Large intestine (tissue), 3 donors: ENCODE measurements around the gene STEAP3. TPM values are rescaled to one million over a fixed set of nuclear protein-coding genes. Genes with fewer than 3 reads are reported as not detected.
"Not testable (repeated sequence)": the region's sequence is repeated elsewhere in the genome, so short reads cannot be mapped to it uniquely, and the experiment has no call there.

Experiments used
- DNase-seq, 2 donors: peaks; one replicate each; pipeline versions ENCODE4 v3.0.0 to v3.0.0-alpha.2; 2013
- H3K27ac ChIP-seq: one replicate; pipeline ENCODE4 v1.5.1; 2013; ENCODE audit warnings: low read length
- H3K27me3 ChIP-seq: 2 replicates; pipeline ENCODE4 v1.6.1; 2013; ENCODE audit warnings: low read length; ENCODE audit not compliant: control insufficient read depth, insufficient read depth
- H3K36me3 ChIP-seq: 2 replicates; pipeline ENCODE4 v1.6.1; 2013; ENCODE audit warnings: low read length; ENCODE audit not compliant: control insufficient read depth, insufficient read depth
- H3K4me1 ChIP-seq: one replicate; pipeline ENCODE4 v1.6.1; 2013; ENCODE audit warnings: low read length; ENCODE audit not compliant: control insufficient read depth, insufficient read depth
- H3K4me3 ChIP-seq: one replicate; pipeline ENCODE4 v1.5.1; 2013; ENCODE audit warnings: low read length
- H3K9me3 ChIP-seq: one replicate; pipeline ENCODE4 v1.6.1; 2013; ENCODE audit warnings: mild to moderate bottlenecking, low read depth, low read length, moderate library complexity; ENCODE audit not compliant: control insufficient read depth
- WGBS: methylation state at CpG from one replicate; pipeline ENCODE4 v1.1.5; 2013; ENCODE audit warnings: low lambda C conversion rate; ENCODE audit not compliant: insufficient coverage; 5-methylcytosine and 5-hydroxymethylcytosine counted together
- polyA plus RNA-seq: library from polyadenylated mRNA; unstranded; fragments of 120-200 nt; gene quantifications from one replicate; pipeline ENCODE4 v1.2.1, GENCODE V29; 2013

STEAP3 gene
- polyA plus RNA-seq, 1 donor, result 1.4 TPM

GRCh38 chr2:119264781-119265692 lies 41.4 kb downstream of the STEAP3 start:
- no peaks in the 10 kb centered on the region for H3K36me3 ChIP-seq
- no CpG with 5 or more reads among the region's 13 CpGs for WGBS
- no peaks in the 10 kb centered on the region for H3K4me1 ChIP-seq
- H3K27me3 ChIP-seq, result no peaks in the 10 kb centered on the region
- H3K9me3 ChIP-seq, result no peaks in the 10 kb centered on the region
- no peak overlapping the region for H3K4me3 ChIP-seq
- peak; percentile 26 to 32 for DNase-seq
- no peak overlapping the region for H3K27ac ChIP-seq

GRCh38 chr2:119265693-119266066 lies 42.0 kb downstream of the STEAP3 start:
- no peak for DNase-seq
- Histone ChIP-seq H3K4me3 (no peak overlapping the region), H3K27me3 (no peaks in the 10 kb centered on the region), H3K4me1 (no peaks in the 10 kb centered on the region), H3K9me3 (no peaks in the 10 kb centered on the region), H3K27ac (no peak overlapping the region), H3K36me3 (no peaks in the 10 kb centered on the region)
- no CpG with 5 or more reads among the region's 6 CpGs for WGBS

GRCh38 chr2:119266091-119266589 lies 42.5 kb downstream of the STEAP3 start:
- H3K27me3 ChIP-seq, result no peaks in the 10 kb centered on the region
- H3K9me3 ChIP-seq, result no peaks in the 10 kb centered on the region
- no peaks in the 10 kb centered on the region for H3K36me3 ChIP-seq
- no peak overlapping the region for H3K27ac ChIP-seq
- DNase-seq, result no peak
- H3K4me3 ChIP-seq, result no peak overlapping the region
- WGBS, result no CpG with 5 or more reads among the region's 8 CpGs
- no peaks in the 10 kb centered on the region for H3K4me1 ChIP-seq

GRCh38 chr2:119267604-119268003 lies 44.0 kb downstream of the STEAP3 start:
- Histone ChIP-seq H3K4me1 (no peaks in the 10 kb centered on the region), H3K4me3 (no peak overlapping the region), H3K36me3 (no peaks in the 10 kb centered on the region), H3K27ac (no peak overlapping the region), H3K9me3 (no peaks in the 10 kb centered on the region), H3K27me3 (no peaks in the 10 kb centered on the region)
- no peak for DNase-seq

- Histone ChIP-seq H3K27me3 (no peaks in the 10 kb centered on the region), H3K9me3 (no peaks in the 10 kb centered on the region), H3K27ac (no peak overlapping the region), H3K4me1 (no peaks in the 10 kb centered on the region), H3K4me3 (no peak overlapping the region), H3K36me3 (no peaks in the 10 kb centered on the region)
- no peak for DNase-seq
- WGBS, result 62% methylated on average over 3 of the region's 8 CpGs
Measured at GRCh38 chr2:119276864-119277263, 53.2 kb downstream of the STEAP3 start.

- not testable (repeated sequence) for H3K4me1 ChIP-seq, H3K36me3 ChIP-seq, H3K9me3 ChIP-seq, H3K4me3 ChIP-seq, H3K27me3 ChIP-seq, H3K27ac ChIP-seq, DNase-seq
- WGBS, result no CpG with 5 or more reads among the region's 2 CpGs
Measured at GRCh38 chr2:119278385-119278784, 54.8 kb downstream of the STEAP3 start.

- Histone ChIP-seq H3K27ac (no peak overlapping the region), H3K27me3 (peaks cover 5% of the 10 kb centered on the region), H3K4me1 (no peaks in the 10 kb centered on the region), H3K36me3 (no peaks in the 10 kb centered on the region), H3K9me3 (no peaks in the 10 kb centered on the region), H3K4me3 (no peak overlapping the region)
- WGBS, result no CpG with 5 or more reads among the region's 6 CpGs
- no peak for DNase-seq
Measured at GRCh38 chr2:119278946-119279345, 55.3 kb downstream of the STEAP3 start.

- H3K27me3 ChIP-seq, result peaks cover 5% of the 10 kb centered on the region
- H3K36me3 ChIP-seq, result no peaks in the 10 kb centered on the region
- no peak overlapping the region for H3K27ac ChIP-seq
- no peak overlapping the region for H3K4me3 ChIP-seq
- H3K9me3 ChIP-seq, result no peaks in the 10 kb centered on the region
- H3K4me1 ChIP-seq, result no peaks in the 10 kb centered on the region
- WGBS, result 100% methylated on average over 1 of the region's 6 CpGs
- no peak for DNase-seq
Measured at GRCh38 chr2:119279666-119280065, 56.0 kb downstream of the STEAP3 start.

GRCh38 chr2:119280680-119281079 lies 57.0 kb downstream of the STEAP3 start:
- no peak for DNase-seq
- H3K4me1 ChIP-seq, result no peaks in the 10 kb centered on the region
- H3K9me3 ChIP-seq, result no peaks in the 10 kb centered on the region
- H3K27ac ChIP-seq, result no peak overlapping the region
- H3K27me3 ChIP-seq, result peaks cover 5% of the 10 kb centered on the region
- WGBS, result no CpG with 5 or more reads among the region's 4 CpGs
- H3K36me3 ChIP-seq, result no peaks in the 10 kb centered on the region
- no peak overlapping the region for H3K4me3 ChIP-seq

- Histone ChIP-seq H3K4me3 (no peak overlapping the region), H3K9me3 (no peaks in the 10 kb centered on the region), H3K36me3 (no peaks in the 10 kb centered on the region), H3K27ac (no peak overlapping the region), H3K4me1 (no peaks in the 10 kb centered on the region), H3K27me3 (peaks cover 5% of the 10 kb centered on the region)
- no peak for DNase-seq
- 93% methylated on average over 2 of the region's 21 CpGs for WGBS
Measured at GRCh38 chr2:119282146-119282995, 58.7 kb downstream of the STEAP3 start.
